ENCODE data around the gene UNC119.

GRCh38 chr17:28554565-28554964, 2.1 kb upstream of the UNC119 start:
- no peak for TF ChIP-seq CTCF (conservative IDR thresholded peaks at IDR 0.05; ENCODE audit: low read depth, low read length)
- TF ChIP-seq EZH2 (IDR thresholded peaks at IDR 0.05; ENCODE audit: borderline replicate concordance, low read depth, low read length, poor library complexity, severe bottlenecking) = no peak
